Measurements from ENCODE around the gene TTC24.
"Not testable (repeated sequence)": the region's sequence is repeated elsewhere in the genome, so short reads cannot be mapped to it uniquely, and the experiment has no call there.

TTC24 gene

DNA sequence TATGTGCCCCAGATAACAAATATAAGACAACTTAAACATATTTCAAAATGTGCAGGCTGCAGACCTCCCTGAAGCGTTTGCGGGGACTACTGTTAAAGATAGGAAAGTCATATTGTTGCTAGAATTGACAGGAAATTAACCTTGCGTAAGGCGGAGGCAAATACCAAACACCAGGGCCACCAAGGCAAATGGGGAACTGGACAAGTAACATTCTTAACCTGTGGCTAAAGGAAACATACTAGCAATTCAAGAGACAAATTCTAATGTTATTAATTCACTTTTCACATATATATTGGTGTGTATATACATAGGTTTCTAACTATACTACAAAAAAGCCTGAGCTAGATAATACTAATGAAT, 46.5 kb downstream of the TTC24 start:
- DNase-seq (ENCODE audit: low spot score) (no peak), ATAC-seq (ENCODE audit: low read depth) (no peak)
- peaks cover 57% of the 10 kb centered on the region for H3K27me3 ChIP-seq (ENCODE audit: insufficient read depth, poor library complexity, severe bottlenecking)
- H3K4me1 ChIP-seq (ENCODE audit: insufficient read depth, poor library complexity, severe bottlenecking), result no peaks in the 10 kb centered on the region
- H3K4me3 ChIP-seq (ENCODE audit: severe bottlenecking), result no peak overlapping the region
- no peaks in the 10 kb centered on the region for H3K36me3 ChIP-seq (ENCODE audit: low read depth)
- H3K9me3 ChIP-seq (ENCODE audit: severe bottlenecking), result no peaks in the 10 kb centered on the region
- TF ChIP-seq CTCF (IDR thresholded peaks at IDR 0.05; ENCODE audit: poor library complexity, severe bottlenecking), result peak; percentile 54
- H3K27ac ChIP-seq (ENCODE audit: poor library complexity, severe bottlenecking), result no peak overlapping the region

- Histone ChIP-seq H3K27ac (ENCODE audit: poor library complexity, severe bottlenecking) (no peak overlapping the region), H3K27me3 (ENCODE audit: insufficient read depth, poor library complexity, severe bottlenecking) (peaks cover 60% of the 10 kb centered on the region), H3K9me3 (ENCODE audit: severe bottlenecking) (no peaks in the 10 kb centered on the region), H3K4me1 (ENCODE audit: insufficient read depth, poor library complexity, severe bottlenecking) (no peaks in the 10 kb centered on the region), H3K4me3 (ENCODE audit: severe bottlenecking) (no peak overlapping the region), H3K36me3 (ENCODE audit: low read depth) (no peaks in the 10 kb centered on the region)
- ATAC-seq (ENCODE audit: low read depth) (peak; percentile 41), DNase-seq (ENCODE audit: low spot score) (no peak)
- peak; percentile 84 for TF ChIP-seq CTCF (IDR thresholded peaks at IDR 0.05; ENCODE audit: poor library complexity, severe bottlenecking)
Observed at GRCh38 chr1:156627313-156627880, 47.9 kb downstream of the TTC24 start.

- Histone ChIP-seq H3K9me3 (ENCODE audit: severe bottlenecking) (no peaks in the 10 kb centered on the region), H3K27ac (ENCODE audit: poor library complexity, severe bottlenecking) (no peak overlapping the region), H3K27me3 (ENCODE audit: insufficient read depth, poor library complexity, severe bottlenecking) (peaks cover 43% of the 10 kb centered on the region), H3K4me1 (ENCODE audit: insufficient read depth, poor library complexity, severe bottlenecking) (no peaks in the 10 kb centered on the region), H3K4me3 (ENCODE audit: severe bottlenecking) (no peak overlapping the region), H3K36me3 (ENCODE audit: low read depth) (no peaks in the 10 kb centered on the region)
- DNase-seq (ENCODE audit: low spot score) (no peak), ATAC-seq (ENCODE audit: low read depth) (no peak)
- TF ChIP-seq CTCF (IDR thresholded peaks at IDR 0.05; ENCODE audit: poor library complexity, severe bottlenecking), result no peak
Observed at GRCh38 chr1:156629823-156630449, 50.4 kb downstream of the TTC24 start.

GRCh38 chr1:156631152-156631551, 51.6 kb downstream of the TTC24 start:
- not testable (repeated sequence) for ATAC-seq (ENCODE audit: low read depth); H3K36me3 ChIP-seq (ENCODE audit: low read depth); DNase-seq (ENCODE audit: low spot score); H3K27ac ChIP-seq (ENCODE audit: poor library complexity, severe bottlenecking); H3K4me1 ChIP-seq (ENCODE audit: insufficient read depth, poor library complexity, severe bottlenecking); H3K9me3 ChIP-seq (ENCODE audit: severe bottlenecking); H3K4me3 ChIP-seq (ENCODE audit: severe bottlenecking)
- peaks cover 37% of the 10 kb centered on the region for H3K27me3 ChIP-seq (ENCODE audit: insufficient read depth, poor library complexity, severe bottlenecking)
- TF ChIP-seq CTCF (IDR thresholded peaks at IDR 0.05; ENCODE audit: poor library complexity, severe bottlenecking), result peak; percentile 7

DNA sequence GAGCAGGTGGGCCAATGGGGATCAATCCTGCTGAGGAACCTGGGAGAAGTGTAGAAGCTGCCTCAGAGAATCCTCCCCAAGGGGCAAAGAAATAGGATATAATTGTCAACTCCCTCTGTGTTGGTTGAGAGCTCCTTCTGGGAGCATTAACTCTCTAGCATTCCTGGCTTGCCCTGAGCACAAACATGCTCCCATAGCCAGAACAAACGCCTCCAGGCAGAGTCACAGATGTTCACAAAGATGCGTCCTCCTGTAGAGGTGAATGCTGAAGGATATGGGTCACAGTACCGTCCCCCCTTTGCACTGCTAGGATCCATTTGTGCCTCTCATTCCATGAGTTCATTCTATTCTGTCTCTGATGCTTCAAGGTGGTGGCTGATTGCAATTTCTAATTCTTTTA, 52.8 kb downstream of the TTC24 start:
- no peak overlapping the region for H3K27ac ChIP-seq (ENCODE audit: poor library complexity, severe bottlenecking)
- peaks cover 37% of the 10 kb centered on the region for H3K27me3 ChIP-seq (ENCODE audit: insufficient read depth, poor library complexity, severe bottlenecking)
- no peaks in the 10 kb centered on the region for H3K36me3 ChIP-seq (ENCODE audit: low read depth)
- no peak for TF ChIP-seq CTCF (IDR thresholded peaks at IDR 0.05; ENCODE audit: poor library complexity, severe bottlenecking)
- H3K4me3 ChIP-seq (ENCODE audit: severe bottlenecking), result no peak overlapping the region
- DNase-seq (ENCODE audit: low spot score) (no peak), ATAC-seq (ENCODE audit: low read depth) (no peak; the same call in 2 of the 3 replicates)
- no peaks in the 10 kb centered on the region for H3K9me3 ChIP-seq (ENCODE audit: severe bottlenecking)
- H3K4me1 ChIP-seq (ENCODE audit: insufficient read depth, poor library complexity, severe bottlenecking), result no peaks in the 10 kb centered on the region

Measured in RWPE2 (cell line).